Hepatic stellate cell (primary cell): ENCODE results near the gene DSC3.

Experiments
- DNase-seq: peaks from one replicate; pipeline ENCODE4 v3.0.0; 2011; ENCODE audit warnings: low spot score

Gene DSC3

GRCh38 chr18:30971338-30971956 lies 71.1 kb downstream of the DSC3 start:
- peak; percentile 4 for DNase-seq

GRCh38 chr18:30970196-30970816 lies 72.2 kb downstream of the DSC3 start:
- no peak for DNase-seq

- DNase-seq = no peak
These were observed 72.8 kb downstream of the DSC3 start for GRCh38 chr18:30969670-30970170.

- DNase-seq = no peak
These were observed 74.8 kb downstream of the DSC3 start for GRCh38 chr18:30967701-30968100.

DNA sequence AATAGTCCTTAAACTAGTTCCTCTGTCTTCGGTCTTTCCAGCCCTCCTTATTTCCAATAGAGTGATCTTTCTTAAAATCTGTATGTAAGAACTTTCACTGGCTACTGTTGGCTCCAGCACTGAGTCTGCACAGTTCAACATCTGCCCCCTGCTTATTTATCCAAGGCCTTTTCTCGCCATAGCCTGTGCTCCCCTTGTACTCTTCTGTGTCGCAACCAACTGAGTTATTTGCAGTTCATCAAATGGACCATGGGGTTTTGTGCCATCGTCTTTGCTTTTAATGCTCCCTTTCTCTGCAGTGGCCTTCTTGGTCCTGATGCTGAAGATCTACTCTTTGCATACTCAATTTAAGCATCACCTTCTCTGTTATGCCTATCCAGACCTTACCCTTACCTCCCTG lies 77.3 kb downstream of the DSC3 start:
- DNase-seq = no peak

- DNase-seq = no peak
These were observed 81.9 kb downstream of the DSC3 start for GRCh38 chr18:30960661-30961060.

GRCh38 chr18:30957066-30957465 lies 85.5 kb downstream of the DSC3 start:
- DNase-seq = no peak

DNA sequence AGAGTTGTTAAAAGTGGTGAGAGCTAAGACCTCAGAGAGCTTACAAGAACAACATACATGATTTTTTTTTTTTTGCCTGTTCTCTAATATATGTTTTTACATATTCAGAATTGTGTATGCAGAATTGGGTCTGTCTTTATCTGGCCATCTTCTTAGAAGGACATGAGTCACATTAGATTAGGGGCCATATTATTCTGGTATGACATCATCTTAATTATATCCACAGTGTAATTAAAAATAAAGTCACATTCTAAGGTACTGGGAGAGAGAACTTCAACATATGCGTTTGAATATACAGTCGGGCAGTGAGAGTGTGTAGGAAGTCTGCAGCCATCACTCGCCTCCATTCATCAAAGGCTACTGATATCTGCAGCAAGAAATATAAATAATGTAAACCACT lies 88.3 kb downstream of the DSC3 start:
- DNase-seq = no peak

- DNase-seq = no peak
These were observed 96.8 kb downstream of the DSC3 start for GRCh38 chr18:30945761-30946160.

DNA sequence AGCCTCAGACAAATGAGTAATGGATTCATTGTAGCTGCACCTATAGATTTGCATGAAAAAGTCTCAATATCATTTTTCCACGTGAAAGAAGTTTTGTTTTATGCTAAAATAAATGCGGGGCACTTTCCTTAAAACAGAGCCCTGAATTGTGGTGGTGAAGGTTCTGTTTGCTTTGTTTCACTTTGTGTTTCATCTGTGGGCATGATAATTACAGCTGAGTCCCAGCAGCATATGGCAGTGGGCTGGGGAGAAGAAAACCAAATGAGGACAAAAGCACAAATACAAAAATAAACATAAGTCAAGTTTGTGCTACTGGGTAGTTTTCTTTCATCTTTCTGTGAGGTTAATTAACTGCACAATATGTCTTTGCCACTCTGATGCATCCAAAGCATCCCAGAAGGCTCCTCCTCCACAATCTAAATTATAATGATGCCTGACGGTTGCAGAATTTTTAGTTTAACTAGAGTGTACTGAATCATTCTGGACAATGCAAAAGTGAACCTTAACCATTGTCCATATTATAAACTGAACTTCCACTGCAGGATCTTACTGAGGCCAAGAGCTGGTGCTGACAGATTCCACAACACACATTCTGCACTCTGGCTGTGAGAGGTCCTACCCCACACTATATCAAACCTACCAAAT lies 97.6 kb downstream of the DSC3 start:
- DNase-seq = no peak

DNA sequence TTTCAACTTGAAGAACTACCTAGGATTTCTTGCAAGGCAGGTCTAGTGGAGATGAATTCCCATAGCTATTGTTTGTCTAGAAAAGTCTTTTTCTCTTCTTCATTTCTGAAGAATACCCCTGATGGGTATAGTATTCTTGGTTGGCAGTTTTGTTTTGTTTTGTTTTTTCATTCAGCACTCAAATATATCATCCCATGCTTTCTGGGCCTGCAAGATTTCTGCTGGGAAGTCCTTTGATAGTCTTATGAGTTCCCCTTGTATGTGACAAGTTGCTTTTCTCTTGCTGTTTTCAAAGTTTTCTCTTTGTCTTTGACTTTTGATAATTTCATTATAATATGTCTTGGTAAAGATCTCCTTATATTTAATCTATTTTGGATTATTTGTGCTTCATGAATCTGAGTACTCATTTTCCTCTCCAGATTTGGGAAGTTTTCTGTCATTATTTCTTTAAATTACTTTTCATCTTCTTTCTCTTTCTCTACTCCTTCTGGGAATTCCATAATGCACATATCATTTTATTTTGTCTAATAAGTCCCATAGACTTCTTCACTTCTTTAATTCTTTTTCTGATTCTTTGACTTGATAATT lies 101.5 kb downstream of the DSC3 start:
- DNase-seq = no peak
